ENCODE measurements around the gene CBARP.

CBARP gene

GRCh38 chr19:1234051-1234954, 3.5 kb downstream of the CBARP start:
- H3K9me3 ChIP-seq, result no peaks in the 10 kb centered on the region
- H3K4me2 ChIP-seq, result no peak overlapping the region
- peaks cover 46% of the 10 kb centered on the region for H3K27me3 ChIP-seq
- no peak overlapping the region for H3K4me3 ChIP-seq
- no peaks in the 10 kb centered on the region for H3K36me3 ChIP-seq
- peaks cover 32% of the 10 kb centered on the region for H3K4me1 ChIP-seq
- peaks cover 28% of the 10 kb centered on the region for H4K20me1 ChIP-seq
- no peak for TF ChIP-seq Cebpa-rat (IDR thresholded peaks at IDR 0.05)
- H3K27ac ChIP-seq, result no peak overlapping the region
- no peak overlapping the region for H3K9ac ChIP-seq

- Histone ChIP-seq H3K4me2 (no peak overlapping the region), H3K27ac (no peak overlapping the region), H3K4me1 (peaks cover 24% of the 10 kb centered on the region), H4K20me1 (peaks cover 28% of the 10 kb centered on the region), H3K27me3 (peaks cover 35% of the 10 kb centered on the region), H3K36me3 (peaks cover 10% of the 10 kb centered on the region), H3K9me3 (no peaks in the 10 kb centered on the region), H3K4me3 (no peak overlapping the region), H3K9ac (no peak overlapping the region)
- no peak for TF ChIP-seq Cebpa-rat (IDR thresholded peaks at IDR 0.05)
These were observed 4.6 kb downstream of the CBARP start for GRCh38 chr19:1233115-1233667.

- Histone ChIP-seq H3K4me3 (no peak overlapping the region), H3K27me3 (peaks cover 30% of the 10 kb centered on the region), H3K27ac (no peak overlapping the region), H4K20me1 (peaks cover 31% of the 10 kb centered on the region), H3K9me3 (no peaks in the 10 kb centered on the region), H3K9ac (no peak overlapping the region), H3K4me1 (peaks cover 22% of the 10 kb centered on the region; the same call in 1 of the 2 replicates), H3K4me2 (no peak overlapping the region), H3K36me3 (peaks cover 15% of the 10 kb centered on the region)
- no peak for TF ChIP-seq Cebpa-rat (IDR thresholded peaks at IDR 0.05)
These were observed 5.1 kb downstream of the CBARP start for GRCh38 chr19:1232652-1233072.

- H3K27me3 ChIP-seq, result peaks cover 23% of the 10 kb centered on the region
- H3K27ac ChIP-seq, result no peak overlapping the region
- no peaks in the 10 kb centered on the region for H3K9me3 ChIP-seq
- no peak overlapping the region for H3K4me3 ChIP-seq
- H3K4me1 ChIP-seq, result peaks cover 16% of the 10 kb centered on the region; the same call in 1 of the 2 replicates
- H3K9ac ChIP-seq, result no peak overlapping the region; the same call in 1 of the 2 replicates
- no peak overlapping the region for H3K4me2 ChIP-seq
- peaks cover 32% of the 10 kb centered on the region for H4K20me1 ChIP-seq
- peaks cover 22% of the 10 kb centered on the region for H3K36me3 ChIP-seq
- no peak for TF ChIP-seq Cebpa-rat (IDR thresholded peaks at IDR 0.05)
These were observed 5.8 kb downstream of the CBARP start for GRCh38 chr19:1231729-1232637.

- Histone ChIP-seq H3K9me3 (no peaks in the 10 kb centered on the region), H3K27me3 (peaks cover 13% of the 10 kb centered on the region), H4K20me1 (peaks cover 35% of the 10 kb centered on the region), H3K27ac (no peak overlapping the region), H3K4me2 (no peak overlapping the region), H3K4me1 (peaks cover 8% of the 10 kb centered on the region; the same call in 1 of the 2 replicates), H3K9ac (no peak overlapping the region), H3K36me3 (peaks cover 32% of the 10 kb centered on the region), H3K4me3 (no peak overlapping the region)
- TF ChIP-seq Cebpa-rat (IDR thresholded peaks at IDR 0.05), result no peak
These were observed 6.9 kb downstream of the CBARP start for GRCh38 chr19:1230783-1231489.

- TF ChIP-seq Cebpa-rat (IDR thresholded peaks at IDR 0.05), result no peak
- H3K9ac ChIP-seq, result no peak overlapping the region
- no peaks in the 10 kb centered on the region for H3K9me3 ChIP-seq
- H3K4me3 ChIP-seq, result no peak overlapping the region
- H3K4me1 ChIP-seq, result peaks cover 8% of the 10 kb centered on the region; the same call in 1 of the 2 replicates
- H4K20me1 ChIP-seq, result peaks cover 36% of the 10 kb centered on the region
- no peak overlapping the region for H3K27ac ChIP-seq
- H3K27me3 ChIP-seq, result peaks cover 5% of the 10 kb centered on the region
- no peak overlapping the region for H3K4me2 ChIP-seq
- peaks cover 40% of the 10 kb centered on the region for H3K36me3 ChIP-seq
These were observed 7.7 kb downstream of the CBARP start for GRCh38 chr19:1229924-1230782.

GRCh38 chr19:1229056-1229923, 8.5 kb downstream of the CBARP start:
- H3K9me3 ChIP-seq, result no peaks in the 10 kb centered on the region
- H3K4me3 ChIP-seq, result no peak overlapping the region
- H3K9ac ChIP-seq, result no peak overlapping the region
- H3K4me1 ChIP-seq, result peaks cover 8% of the 10 kb centered on the region; the same call in 1 of the 2 replicates
- H3K27ac ChIP-seq, result no peak overlapping the region
- H3K4me2 ChIP-seq, result no peak overlapping the region
- H4K20me1 ChIP-seq, result peaks cover 44% of the 10 kb centered on the region
- H3K36me3 ChIP-seq, result peaks cover 49% of the 10 kb centered on the region
- no peaks in the 10 kb centered on the region for H3K27me3 ChIP-seq
- TF ChIP-seq Cebpa-rat (IDR thresholded peaks at IDR 0.05), result no peak
